NCI-H1092 treated with DMSO at 0.1 percent for 48 hours (cell line): Measurements from ENCODE around the gene TIMM21.
A peak's percentile ranks its signal among the peaks of the same experiment; 100 is the strongest.

Experiments
- DNase-seq: peaks from one replicate; lab custom pipeline; 2025; lab: John Stamatoyannopoulos, UW

Gene TIMM21

DNA sequence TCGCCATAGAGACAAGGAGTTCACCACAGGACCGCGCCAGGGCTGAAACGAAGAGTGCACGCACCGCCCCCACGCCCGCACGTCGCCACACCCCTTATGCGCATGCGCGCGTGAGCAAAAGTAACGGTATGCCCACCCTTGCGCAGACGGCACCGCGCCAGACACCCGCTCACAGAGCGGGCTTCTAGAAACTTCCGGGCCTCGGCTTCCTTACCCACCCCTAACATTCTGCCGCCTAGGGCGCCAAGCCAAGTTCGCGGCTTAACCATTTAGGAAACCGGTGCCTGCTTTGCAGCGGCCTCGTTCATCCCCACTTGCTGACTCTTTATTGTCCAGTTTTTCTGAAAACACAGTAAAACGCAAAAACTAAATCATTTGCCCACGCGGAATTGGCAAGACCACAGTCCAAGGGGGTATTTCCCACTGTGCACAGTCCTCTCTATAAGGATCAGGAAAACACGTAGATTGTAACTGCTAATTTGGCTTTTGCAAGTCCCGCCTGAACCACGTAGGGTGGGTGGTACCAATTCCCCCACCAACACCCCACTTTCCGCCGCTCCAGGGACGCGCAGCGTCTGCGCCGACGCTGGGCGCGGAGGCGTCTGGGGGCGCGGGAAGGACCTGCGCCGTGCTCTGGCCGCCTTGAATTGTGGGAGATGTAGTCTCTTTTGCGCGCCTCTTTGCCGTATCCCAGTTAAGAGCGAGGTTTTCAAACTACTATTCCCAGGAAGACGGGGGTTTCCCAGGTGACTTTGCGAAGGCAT lies at the start of gene TIMM21, which contains the start of gene FBXO15:
TIMM21 (plus strand) TSS at position 745 of the 764 bp plus-strand sequence. CDS start 286 bp downstream, outside the sequence.
FBXO15 (minus strand) TSS at position 56 of the 764 bp plus-strand sequence; CDS start at position 7, 49 bp downstream.
- peak; percentile 99 for DNase-seq

DNA sequence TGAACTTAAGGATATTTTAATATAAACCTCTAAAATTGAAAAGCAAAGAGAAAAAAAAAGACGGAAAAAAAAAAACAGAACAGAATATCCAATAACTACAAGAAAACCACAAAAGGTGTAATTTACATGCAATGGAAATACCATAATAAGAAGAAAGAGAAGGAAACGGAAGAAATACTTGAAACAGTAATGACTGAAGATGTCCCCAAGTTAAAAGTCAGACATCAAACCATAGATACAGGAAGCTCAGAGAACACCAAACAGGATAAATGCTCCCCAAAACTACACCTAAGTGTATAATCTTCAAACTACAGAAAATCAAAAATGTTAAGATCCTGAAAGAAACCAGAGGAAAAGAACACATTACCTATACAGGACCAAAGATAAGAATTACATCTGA lies 39.9 kb upstream of the TIMM21 start:
- no peak for DNase-seq

DNA sequence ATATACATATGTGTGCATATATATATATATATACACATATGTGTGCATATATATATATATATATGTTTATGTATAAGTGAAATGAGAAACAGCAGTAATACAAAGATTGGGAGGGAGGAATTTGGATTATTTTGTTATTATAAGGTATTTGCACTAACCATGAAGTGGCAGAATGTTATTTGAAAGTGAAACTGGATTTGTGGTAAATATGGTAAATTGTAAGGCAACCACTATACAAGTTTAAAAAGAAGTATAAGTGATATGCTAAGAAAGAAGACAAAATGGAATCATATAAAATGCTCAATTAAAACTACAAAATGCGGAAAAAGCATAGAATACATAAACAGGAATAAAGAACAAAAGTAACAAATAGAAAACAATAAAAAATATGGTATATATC lies 38.2 kb upstream of the TIMM21 start:
- no peak for DNase-seq

- DNase-seq = no peak
Measured at GRCh38 chr18:74110976-74111375, 37.3 kb upstream of the TIMM21 start.

GRCh38 chr18:74113711-74114110 lies 34.6 kb upstream of the TIMM21 start:
- no peak for DNase-seq

DNA sequence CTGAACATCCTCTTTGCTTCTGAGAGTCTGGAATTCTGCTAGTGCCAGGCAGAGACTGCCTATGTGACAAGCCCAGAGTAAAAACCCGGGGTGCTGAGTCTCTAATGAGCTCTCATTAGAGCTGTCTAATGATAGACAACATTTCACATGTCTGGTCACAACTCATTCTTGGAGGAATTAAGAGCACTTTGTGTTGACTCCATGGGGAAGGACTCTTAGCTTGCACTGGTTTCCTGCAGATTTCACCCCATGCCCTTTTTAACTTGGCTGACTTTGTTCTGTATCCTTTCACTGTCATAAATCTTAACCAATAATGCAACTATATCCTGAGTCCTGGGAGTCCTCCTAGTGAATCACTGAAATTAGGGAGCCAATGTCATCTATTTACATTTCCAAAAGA lies 34.2 kb upstream of the TIMM21 start:
- no peak for DNase-seq

DNA sequence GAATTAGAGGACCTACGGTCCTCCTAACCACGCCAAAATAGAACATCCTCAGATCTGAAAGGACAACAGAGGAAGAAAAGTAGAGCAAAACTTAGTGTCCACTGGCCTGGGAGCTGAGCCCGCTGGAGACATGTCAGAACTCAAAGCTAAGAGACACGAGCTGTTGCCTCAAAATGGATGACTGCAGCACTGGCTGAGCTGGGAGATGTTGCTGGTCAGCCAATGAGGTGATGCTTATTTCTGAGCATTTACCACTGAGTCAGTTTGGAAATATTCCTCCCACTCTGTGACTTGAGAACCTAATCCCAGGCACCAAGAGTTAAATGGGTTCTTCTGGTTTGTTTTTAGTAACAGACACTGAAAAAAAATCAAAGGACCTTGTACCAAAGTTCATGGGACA lies 33.3 kb upstream of the TIMM21 start:
- no peak for DNase-seq

DNA sequence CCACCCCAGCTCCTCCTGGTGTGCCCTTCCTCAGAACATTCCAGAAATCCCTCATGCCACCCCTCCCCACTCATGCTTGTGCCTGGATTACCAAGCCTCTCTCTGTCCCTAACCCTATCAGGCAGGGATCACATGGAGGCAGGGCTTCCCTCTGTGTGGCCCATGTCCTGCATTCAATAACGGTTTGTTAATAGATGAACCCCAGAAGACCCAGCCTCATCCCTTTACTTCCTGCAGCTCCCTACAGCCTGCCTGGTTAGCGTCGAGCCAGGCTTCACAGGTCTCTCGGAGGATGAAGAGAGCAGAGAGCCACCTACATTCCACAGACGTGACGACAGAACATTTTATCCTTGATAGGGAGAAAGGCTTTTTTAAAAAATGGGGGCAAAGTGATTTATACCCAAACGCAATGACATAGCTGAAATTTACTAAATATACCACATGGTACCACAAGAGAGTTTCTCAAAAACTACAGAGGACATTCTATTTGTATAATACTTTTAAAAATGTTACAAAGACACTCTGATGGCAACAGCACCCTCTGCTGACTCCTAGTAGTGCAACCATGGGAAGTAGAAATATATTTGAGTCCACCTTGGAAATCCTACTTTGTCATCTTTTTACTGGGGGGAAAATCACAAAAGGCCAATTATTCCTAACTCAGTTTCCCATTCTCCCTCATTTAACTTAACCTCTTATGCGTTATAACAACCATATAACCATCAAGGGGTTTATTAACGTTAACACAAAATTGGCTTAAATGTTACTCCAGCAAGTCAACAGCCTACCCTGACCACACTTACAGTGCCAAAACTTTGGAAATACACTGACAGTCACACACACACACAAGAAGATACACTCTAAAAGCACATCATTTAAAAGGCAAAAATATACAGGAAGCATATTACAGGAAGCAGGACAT lies 31.4 kb upstream of the TIMM21 start:
- peak; percentile 8 for DNase-seq

- DNase-seq = no peak
Measured at GRCh38 chr18:74123200-74123599, 25.1 kb upstream of the TIMM21 start.

DNA sequence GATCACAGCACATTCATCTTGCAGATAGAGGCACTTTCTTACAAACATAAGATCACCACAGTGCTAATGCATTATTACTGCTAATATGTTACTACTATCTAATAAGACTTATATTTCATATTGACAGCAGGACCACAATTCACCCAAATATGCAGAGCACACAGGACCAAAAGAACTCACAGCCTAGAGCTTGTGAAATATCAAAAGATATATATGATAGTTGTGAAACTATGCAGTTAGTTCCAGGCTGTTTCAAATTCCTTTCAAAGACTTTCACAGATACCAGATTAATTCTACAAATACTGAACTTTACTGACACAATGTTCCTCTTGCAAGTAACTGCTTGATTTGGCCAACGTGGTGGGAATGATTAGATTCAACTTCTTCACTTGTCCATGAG lies 23.7 kb upstream of the TIMM21 start:
- no peak for DNase-seq

- DNase-seq = no peak
Measured at GRCh38 chr18:74126684-74127655, 21.4 kb upstream of the TIMM21 start.

DNA sequence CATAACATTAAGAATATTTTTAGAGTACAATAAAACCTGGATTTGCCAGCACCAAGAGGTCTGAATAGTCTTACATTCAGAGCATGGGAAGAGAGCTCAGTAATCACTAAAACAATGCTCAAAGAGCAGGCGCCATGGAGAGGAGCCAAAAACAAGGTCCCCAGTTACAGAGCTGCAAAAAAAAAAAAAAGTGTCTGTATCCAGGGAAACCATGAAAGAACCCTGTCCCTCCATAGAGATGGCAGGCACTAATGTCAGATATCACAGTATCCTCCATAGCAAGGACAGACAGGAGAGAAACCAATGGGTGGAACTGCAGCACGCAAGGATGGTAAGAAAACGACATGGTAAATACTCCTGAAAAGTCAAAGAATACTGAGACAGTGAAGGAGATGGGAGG lies 20.2 kb upstream of the TIMM21 start:
- DNase-seq = no peak

DNA sequence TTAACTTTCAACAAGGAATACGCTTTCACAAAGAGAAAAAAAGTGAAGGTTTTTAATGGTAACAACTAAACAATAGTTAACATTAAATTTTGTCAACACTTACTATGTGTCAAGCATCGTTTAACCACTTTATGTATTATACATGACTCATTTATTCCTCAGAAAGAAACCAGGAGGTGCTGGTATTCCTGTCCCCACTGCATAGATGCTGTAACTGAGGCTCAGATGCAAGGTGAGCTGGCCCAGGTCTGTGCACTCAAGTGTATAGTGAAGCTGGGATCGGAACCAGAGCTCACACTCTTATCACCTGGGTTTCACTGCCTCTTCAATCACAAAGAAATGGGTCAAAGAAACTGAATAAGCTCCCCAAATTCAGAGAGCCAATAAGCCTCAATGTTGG lies 17.2 kb upstream of the TIMM21 start:
- no peak for DNase-seq

GRCh38 chr18:74132201-74132600 lies 16.1 kb upstream of the TIMM21 start:
- DNase-seq = no peak

- DNase-seq = no peak
Measured at GRCh38 chr18:74137920-74138538, 10.3 kb upstream of the TIMM21 start.

- DNase-seq = no peak
Measured at GRCh38 chr18:74139411-74139810, 8.9 kb upstream of the TIMM21 start.

- DNase-seq = no peak
Measured at GRCh38 chr18:74139888-74140287, 8.4 kb upstream of the TIMM21 start.

- no peak for DNase-seq
Measured at GRCh38 chr18:74140582-74140981, 7.7 kb upstream of the TIMM21 start.

DNA sequence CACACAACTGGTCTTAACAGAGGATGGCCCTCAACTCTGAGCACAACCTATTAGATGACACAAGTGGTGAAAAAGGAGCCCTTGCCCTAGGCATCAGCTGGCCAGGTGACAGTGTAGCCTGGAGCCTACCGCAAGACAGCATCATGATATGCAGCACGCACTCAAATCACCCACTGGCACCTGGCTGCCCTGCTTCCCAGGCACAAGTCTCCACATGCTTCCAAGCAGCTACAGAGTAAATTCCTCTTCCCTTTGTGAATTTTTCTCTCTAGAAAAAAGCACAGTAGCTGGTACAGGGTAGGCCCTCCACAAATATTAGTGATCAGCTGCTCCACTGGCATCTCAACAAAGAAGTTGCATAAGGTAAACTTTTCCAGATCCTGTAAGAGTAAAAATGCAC lies 6.7 kb upstream of the TIMM21 start:
- DNase-seq = no peak

GRCh38 chr18:74142252-74142651 lies 6.1 kb upstream of the TIMM21 start:
- DNase-seq = no peak

DNA sequence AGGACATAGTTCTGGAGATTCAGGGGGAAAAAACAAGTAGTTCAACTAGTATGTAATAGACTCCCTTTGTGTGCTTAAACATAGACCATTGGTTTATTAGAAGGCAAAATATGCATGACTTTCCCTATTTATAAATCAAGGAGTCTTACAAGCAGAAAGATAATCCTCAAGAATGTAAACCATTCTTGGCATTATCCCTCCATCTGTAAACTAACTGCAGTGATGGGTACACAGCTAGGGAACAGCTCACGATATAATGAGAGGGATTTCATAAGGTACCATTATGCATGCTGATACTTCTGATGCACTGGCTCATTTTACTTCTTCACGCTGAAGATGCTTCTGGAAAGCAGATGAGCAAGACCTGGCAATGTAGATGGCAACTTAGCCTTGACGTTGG lies 1.6 kb upstream of the TIMM21 start:
- DNase-seq = no peak

GRCh38 chr18:74147491-74147778 lies 888 bp upstream of the TIMM21 start:
- DNase-seq = no peak
